Keratinocyte (primary cell): ENCODE results near the gene SNPH. TPM values are rescaled to one million over a fixed set of nuclear protein-coding genes. Genes with fewer than 3 reads are reported as not detected.

ENCODE experiments used
- DNase-seq: peaks from one replicate; pipeline ENCODE4 v3.0.0-alpha.2; 2011; ENCODE audit warnings: low read depth, missing footprints, low spot score
- FAIRE-seq: peaks from 2 replicates; lab custom pipeline; 2011; peaks lifted over from hg19 to GRCh38; lab: Jason Lieb, UNC
- H2AFZ ChIP-seq: 2 replicates; pipeline ENCODE4 v1.6.0; 2012; ENCODE audit warnings: low read length, control low read depth, inconsistent platforms; ENCODE audit not compliant: control insufficient read depth
- H3K27ac ChIP-seq: 2 replicates; pipeline ENCODE4 v1.5.1; 2011; ENCODE audit warnings: low read length; ENCODE audit not compliant: control insufficient read depth, insufficient read depth
- H3K27me3 ChIP-seq: 3 replicates; pipeline ENCODE4 v1.6.0; 2011; ENCODE audit warnings: low read length; ENCODE audit not compliant: control insufficient read depth, insufficient read depth; ENCODE audit errors: extremely low read depth
- H3K36me3 ChIP-seq, 2 experiments: 2 replicates in 1 of 2; 3 replicates in 1 of 2; pipeline ENCODE4 v1.5.1; 2011; ENCODE audit warnings: low read length in 2 of 2, mild to moderate bottlenecking in 1 of 2; ENCODE audit not compliant: control insufficient read depth in 2 of 2, insufficient read depth in 2 of 2; ENCODE audit errors: extremely low read depth in 1 of 2
- H3K4me1 ChIP-seq: 3 replicates; pipeline ENCODE4 v1.5.1; 2011; ENCODE audit warnings: low read length; ENCODE audit not compliant: control insufficient read depth, insufficient read depth; ENCODE audit errors: extremely low read depth
- H3K4me2 ChIP-seq: 3 replicates; pipeline ENCODE4 v1.6.0; 2011; ENCODE audit warnings: low read depth, low read length; ENCODE audit not compliant: control insufficient read depth, insufficient read depth; ENCODE audit errors: extremely low read depth
- H3K4me3 ChIP-seq, 3 experiments: fragments of 200-600 bp in 1 of 3; sonication (generic) in 1 of 3; 2 replicates in 2 of 3; 3 replicates in 1 of 3; pipeline ENCODE4 v1.5.1; 2011 to 2016; ENCODE audit warnings: low read length in 3 of 3, mild to moderate bottlenecking in 3 of 3, control low read depth in 2 of 3, inconsistent platforms in 1 of 3, low read depth in 1 of 3, mixed read lengths in 1 of 3, mixed run types in 1 of 3, moderate library complexity in 1 of 3; ENCODE audit not compliant: control insufficient read depth in 2 of 3, insufficient read depth in 2 of 3; ENCODE audit errors: extremely low read depth in 1 of 3
- H3K79me2 ChIP-seq: 2 replicates; pipeline ENCODE4 v1.6.0; 2012; ENCODE audit warnings: low read length; ENCODE audit not compliant: control insufficient read depth, insufficient read depth
- H3K9ac ChIP-seq: 3 replicates; pipeline ENCODE4 v1.6.0; 2011; ENCODE audit warnings: low read length; ENCODE audit not compliant: control insufficient read depth, insufficient read depth; ENCODE audit errors: extremely low read depth
- H3K9me1 ChIP-seq: 3 replicates; pipeline ENCODE4 v1.6.0; 2011; ENCODE audit warnings: low read length; ENCODE audit not compliant: control insufficient read depth, insufficient read depth; ENCODE audit errors: extremely low read depth
- H3K9me3 ChIP-seq: 2 replicates; pipeline ENCODE4 v1.5.1; 2012; ENCODE audit warnings: low read depth, low read length; ENCODE audit not compliant: control insufficient read depth
- H4K20me1 ChIP-seq: 3 replicates; pipeline ENCODE4 v1.6.0; 2011; ENCODE audit warnings: low read length; ENCODE audit not compliant: control insufficient read depth, insufficient read depth; ENCODE audit errors: extremely low read depth
- EZH2 ChIP-seq: IDR thresholded peaks from one replicate; pipeline ENCODE4 v1.6.1; 2012; ENCODE audit warnings: inconsistent platforms, mild to moderate bottlenecking, low read length, moderate library complexity
- dilution Hi-C: fragments of 300-500 bp; cut with MboI; formaldehyde crosslinking; loops from one replicate; pipeline ENCODE4 v1.7.0; 2020; ENCODE audit warnings: low sequenced_read_pairs; ENCODE audit not compliant: extremely low pct_ligation_motif_present
- polyA plus RNA-seq, 5 experiments: library from polyadenylated mRNA; depleted of rRNA in 3 of 5; stranded (reverse) in 3 of 5; stranded (forward) in 1 of 5; unstranded in 1 of 5; fragments of >200 nt; gene quantifications; 1 replicate in 1 of 5; 2 replicates in 3 of 5; 3 replicates in 1 of 5; pipeline versions ENCODE4 v1.2.1 to v1.2.3, GENCODE V29; 2011 to 2012; ENCODE audit warnings: missing spikeins in 2 of 5, low read depth in 1 of 5, low replicate concordance in 1 of 5
- TF ChIP-seq, protein P1 (sequence below), 3 experiments: IDR thresholded peaks in 1 of 3; conservative IDR thresholded peaks in 1 of 3; optimal IDR thresholded peaks in 1 of 3; 2 replicates in 2 of 3; 3 replicates in 1 of 3; pipeline versions ENCODE3 to v1.5.1; 2011; ENCODE audit warnings: low read length in 3 of 3, mild to moderate bottlenecking in 3 of 3, moderate library complexity in 2 of 3, control low read depth in 1 of 3, inconsistent platforms in 1 of 3; ENCODE audit not compliant: insufficient read depth in 2 of 3; ENCODE audit errors: extremely low read depth in 1 of 3

Gene SNPH
- polyA plus RNA-seq, 1 donor (not counting 4 experiments of a cell fraction or from before 2014, with no cell fraction given), result 1.3 TPM

DNA sequence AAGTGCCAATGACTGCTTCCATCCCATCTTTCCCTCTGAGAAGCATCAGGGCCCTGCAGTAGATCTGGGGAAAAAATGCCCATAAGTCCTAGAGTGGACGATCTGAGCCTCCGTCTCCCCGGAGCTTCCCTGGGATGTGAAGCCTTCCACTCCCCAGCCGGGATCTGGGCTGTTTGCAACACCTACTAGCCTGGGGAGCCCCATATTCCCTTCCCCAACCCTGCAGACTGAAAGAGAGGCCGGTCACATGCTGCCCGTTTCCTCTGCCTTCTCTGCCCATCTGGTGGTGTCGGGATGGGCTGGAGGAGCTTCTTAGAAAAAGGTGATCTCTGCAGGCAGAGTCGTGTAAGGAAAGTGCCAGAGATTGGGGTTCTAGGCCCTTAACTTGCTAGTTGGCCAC lies 1.1 kb downstream of the SNPH start:
- peak overlapping the region; percentile 67 for H3K4me2 ChIP-seq
- H3K27me3 ChIP-seq, result no peaks in the 10 kb centered on the region
- H3K36me3 ChIP-seq, result no peaks in the 10 kb centered on the region
- H3K79me2 ChIP-seq, result no peaks in the 10 kb centered on the region
- H2AFZ ChIP-seq, result no peak overlapping the region
- no peak for DNase-seq
- dilution Hi-C loops, result no loop called here
- H3K9me1 ChIP-seq, result no peaks in the 10 kb centered on the region
- no peak overlapping the region for H3K9ac ChIP-seq
- TF ChIP-seq, protein P1, sequence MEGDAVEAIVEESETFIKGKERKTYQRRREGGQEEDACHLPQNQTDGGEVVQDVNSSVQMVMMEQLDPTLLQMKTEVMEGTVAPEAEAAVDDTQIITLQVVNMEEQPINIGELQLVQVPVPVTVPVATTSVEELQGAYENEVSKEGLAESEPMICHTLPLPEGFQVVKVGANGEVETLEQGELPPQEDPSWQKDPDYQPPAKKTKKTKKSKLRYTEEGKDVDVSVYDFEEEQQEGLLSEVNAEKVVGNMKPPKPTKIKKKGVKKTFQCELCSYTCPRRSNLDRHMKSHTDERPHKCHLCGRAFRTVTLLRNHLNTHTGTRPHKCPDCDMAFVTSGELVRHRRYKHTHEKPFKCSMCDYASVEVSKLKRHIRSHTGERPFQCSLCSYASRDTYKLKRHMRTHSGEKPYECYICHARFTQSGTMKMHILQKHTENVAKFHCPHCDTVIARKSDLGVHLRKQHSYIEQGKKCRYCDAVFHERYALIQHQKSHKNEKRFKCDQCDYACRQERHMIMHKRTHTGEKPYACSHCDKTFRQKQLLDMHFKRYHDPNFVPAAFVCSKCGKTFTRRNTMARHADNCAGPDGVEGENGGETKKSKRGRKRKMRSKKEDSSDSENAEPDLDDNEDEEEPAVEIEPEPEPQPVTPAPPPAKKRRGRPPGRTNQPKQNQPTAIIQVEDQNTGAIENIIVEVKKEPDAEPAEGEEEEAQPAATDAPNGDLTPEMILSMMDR (optimal IDR thresholded peaks at IDR 0.05 in 1 of 3, IDR thresholded peaks at IDR 0.05 in 1 of 3, conservative IDR thresholded peaks at IDR 0.05 in 1 of 3; ENCODE audit: extremely low read depth in 1 of 3, insufficient read depth in 2 of 3, low read length in 3 of 3), result no peak
- no peak for TF ChIP-seq EZH2
- no peak for FAIRE-seq
- H3K27ac ChIP-seq, result no peak overlapping the region
- peaks cover 13% of the 10 kb centered on the region for H3K4me1 ChIP-seq
- H3K9me3 ChIP-seq, result no peaks in the 10 kb centered on the region
- peak overlapping the region in 1 of 3 experiments; percentile 88 for H3K4me3 ChIP-seq
- H4K20me1 ChIP-seq, result no peaks in the 10 kb centered on the region

DNA sequence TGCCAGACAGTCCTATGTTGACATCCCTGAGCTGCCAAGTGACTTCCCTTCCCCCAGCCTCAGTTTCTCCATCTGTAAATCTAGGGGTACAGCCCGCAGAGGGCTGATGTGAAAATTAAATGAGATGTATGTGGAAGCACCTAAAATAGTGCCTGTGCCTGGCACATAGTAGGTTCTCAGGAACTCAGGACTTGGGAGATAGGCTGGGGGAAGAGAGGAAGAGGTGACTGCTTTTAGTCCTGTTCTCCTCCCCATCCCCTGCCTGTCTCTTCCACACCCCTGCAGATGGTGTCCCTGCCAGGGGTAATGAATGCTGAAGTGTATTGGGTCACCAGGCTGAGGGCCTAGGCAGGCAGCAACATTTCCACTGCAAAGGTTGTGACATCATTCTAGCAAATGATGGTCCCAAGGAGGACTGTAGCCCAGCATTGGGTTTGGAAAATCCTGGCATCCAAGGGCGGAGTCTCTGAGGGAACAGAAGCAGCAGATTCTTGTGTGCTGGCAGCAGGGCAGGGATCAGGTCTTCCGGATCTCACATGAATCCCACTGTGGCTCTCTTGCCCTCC lies 1.8 kb downstream of the SNPH start:
- no peak for DNase-seq
- H3K4me3 ChIP-seq, result no peak overlapping the region
- no peak overlapping the region for H3K9ac ChIP-seq
- H3K27me3 ChIP-seq, result no peaks in the 10 kb centered on the region
- no peaks in the 10 kb centered on the region for H3K9me1 ChIP-seq
- H3K27ac ChIP-seq, result no peak overlapping the region
- H3K4me2 ChIP-seq, result no peak overlapping the region
- H2AFZ ChIP-seq, result no peak overlapping the region
- dilution Hi-C loops, result no loop called here
- H3K9me3 ChIP-seq, result no peaks in the 10 kb centered on the region
- peaks cover 13% of the 10 kb centered on the region for H3K4me1 ChIP-seq
- no peaks in the 10 kb centered on the region for H3K36me3 ChIP-seq
- H3K79me2 ChIP-seq, result no peaks in the 10 kb centered on the region
- TF ChIP-seq, protein P1 (optimal IDR thresholded peaks at IDR 0.05 in 1 of 3, IDR thresholded peaks at IDR 0.05 in 1 of 3, conservative IDR thresholded peaks at IDR 0.05 in 1 of 3; ENCODE audit: extremely low read depth in 1 of 3, insufficient read depth in 2 of 3, low read length in 3 of 3), result no peak
- no peak for TF ChIP-seq EZH2
- FAIRE-seq, result no peak
- no peaks in the 10 kb centered on the region for H4K20me1 ChIP-seq
